NCI-H1436 treated with DMSO at 0.1 percent for 48 hours (cell line): ENCODE results near the gene COCH.
"Not testable (repeated sequence)": the region's sequence is repeated elsewhere in the genome, so short reads cannot be mapped to it uniquely, and the experiment has no call there.

Source experiments
- DNase-seq: peaks from one replicate; lab custom pipeline; 2025; lab: John Stamatoyannopoulos, UW

COCH gene

DNA sequence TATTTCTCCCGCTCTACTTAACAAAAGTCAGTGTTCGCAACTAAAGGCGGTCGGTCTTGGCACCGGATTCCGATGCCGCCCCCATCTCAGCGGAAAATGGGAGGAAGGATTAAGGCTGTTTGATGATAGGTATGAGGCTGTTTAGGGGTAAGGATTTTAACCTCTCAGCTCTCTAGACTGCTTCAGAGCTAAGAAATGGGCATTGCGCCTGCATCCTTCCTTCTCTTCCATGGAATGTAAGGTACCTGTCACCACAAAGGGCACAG, 1.4 kb downstream of the COCH start:
- no peak for DNase-seq

DNA sequence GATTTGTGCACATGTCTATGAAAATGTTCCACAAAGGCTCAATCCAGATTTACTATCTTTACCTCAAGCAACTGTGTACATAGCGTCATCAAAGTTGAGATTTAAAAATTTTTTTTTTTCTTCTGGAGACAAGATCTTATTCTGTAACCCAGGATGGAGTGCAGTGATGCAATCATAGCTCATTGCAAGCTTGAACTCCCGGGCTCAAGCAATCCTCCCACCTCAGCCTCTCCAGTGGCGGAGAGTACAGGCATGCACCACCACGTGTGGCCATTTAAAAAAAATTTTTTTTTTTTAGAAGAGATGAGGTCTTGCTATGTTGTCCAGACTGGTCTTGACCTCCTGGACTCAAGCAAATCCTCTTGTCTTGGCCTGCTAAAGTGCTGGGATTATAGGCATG, 2.3 kb downstream of the COCH start:
- no peak for DNase-seq

DNA sequence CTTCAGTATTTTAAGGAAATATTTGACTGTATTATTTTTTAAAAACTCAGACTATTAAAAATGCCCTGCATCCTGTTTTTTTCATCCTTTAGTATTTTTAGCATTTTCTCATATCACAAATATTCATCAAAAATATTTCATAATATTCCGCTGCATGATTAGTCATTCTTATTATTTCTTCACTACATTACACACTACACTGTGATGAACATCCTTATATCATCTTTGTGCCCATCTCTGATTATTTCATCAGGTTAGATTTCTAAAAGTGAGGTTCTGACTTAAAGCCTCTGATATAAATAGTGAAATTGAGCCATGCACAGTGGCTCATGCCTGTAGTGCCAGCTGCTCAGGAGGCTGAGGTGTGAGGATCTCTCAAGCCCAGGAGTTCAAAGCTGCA, 8.1 kb downstream of the COCH start:
- no peak for DNase-seq

DNA sequence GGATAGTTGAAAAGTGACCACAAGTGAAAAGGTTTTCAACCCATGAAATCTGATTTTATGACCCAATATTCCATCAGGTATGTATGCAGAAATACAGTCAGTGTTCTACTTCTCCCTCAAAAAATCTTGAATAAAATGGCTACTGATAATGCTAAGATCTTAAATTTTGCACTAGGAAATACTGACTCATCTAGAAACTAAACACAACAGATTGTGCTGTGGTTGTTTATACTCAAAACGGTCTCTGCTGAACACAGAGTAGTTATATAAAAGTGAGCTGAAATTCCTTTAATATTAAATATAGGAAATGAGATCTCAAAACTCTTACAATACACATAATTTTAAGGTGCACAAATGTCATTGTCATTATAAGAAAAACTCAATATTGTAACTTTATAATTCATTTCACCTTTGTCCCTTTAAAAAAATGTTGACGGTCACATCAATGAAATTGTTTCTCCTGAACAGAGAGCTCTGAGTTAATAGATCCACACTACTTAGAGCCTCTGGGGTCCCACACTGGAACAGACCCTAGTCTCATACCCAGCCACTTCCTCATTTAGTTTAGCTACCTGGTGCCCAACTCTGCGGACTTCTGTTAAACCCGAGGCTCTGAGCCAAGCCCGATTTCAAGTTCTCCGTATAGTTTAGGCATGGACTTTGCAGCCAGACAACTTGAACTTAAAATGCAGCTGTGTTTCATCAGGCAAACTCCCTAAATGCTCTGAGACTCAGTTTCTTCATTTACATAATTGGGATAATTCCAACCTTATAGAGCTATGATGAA, 9.3 kb downstream of the COCH start:
- DNase-seq, result no peak

DNA sequence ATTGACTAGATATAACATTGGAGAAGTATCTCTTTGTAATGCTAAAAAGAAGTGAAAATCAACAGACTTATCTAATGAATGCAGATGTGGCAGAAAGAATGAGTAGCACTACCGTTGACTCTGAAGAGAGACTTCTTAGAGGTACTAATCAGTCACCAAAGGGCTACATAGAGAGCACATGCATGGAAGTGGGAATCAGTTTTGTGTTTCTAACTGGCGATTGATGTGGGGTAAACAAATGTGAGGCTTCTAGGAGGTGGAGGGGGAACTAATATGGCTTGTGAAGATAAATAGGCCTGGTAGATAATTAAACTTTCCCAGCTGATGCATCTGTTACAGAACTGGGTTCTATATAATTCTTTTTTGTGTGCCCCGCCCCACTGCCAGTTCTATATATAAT, 10.5 kb downstream of the COCH start:
- no peak for DNase-seq

DNA sequence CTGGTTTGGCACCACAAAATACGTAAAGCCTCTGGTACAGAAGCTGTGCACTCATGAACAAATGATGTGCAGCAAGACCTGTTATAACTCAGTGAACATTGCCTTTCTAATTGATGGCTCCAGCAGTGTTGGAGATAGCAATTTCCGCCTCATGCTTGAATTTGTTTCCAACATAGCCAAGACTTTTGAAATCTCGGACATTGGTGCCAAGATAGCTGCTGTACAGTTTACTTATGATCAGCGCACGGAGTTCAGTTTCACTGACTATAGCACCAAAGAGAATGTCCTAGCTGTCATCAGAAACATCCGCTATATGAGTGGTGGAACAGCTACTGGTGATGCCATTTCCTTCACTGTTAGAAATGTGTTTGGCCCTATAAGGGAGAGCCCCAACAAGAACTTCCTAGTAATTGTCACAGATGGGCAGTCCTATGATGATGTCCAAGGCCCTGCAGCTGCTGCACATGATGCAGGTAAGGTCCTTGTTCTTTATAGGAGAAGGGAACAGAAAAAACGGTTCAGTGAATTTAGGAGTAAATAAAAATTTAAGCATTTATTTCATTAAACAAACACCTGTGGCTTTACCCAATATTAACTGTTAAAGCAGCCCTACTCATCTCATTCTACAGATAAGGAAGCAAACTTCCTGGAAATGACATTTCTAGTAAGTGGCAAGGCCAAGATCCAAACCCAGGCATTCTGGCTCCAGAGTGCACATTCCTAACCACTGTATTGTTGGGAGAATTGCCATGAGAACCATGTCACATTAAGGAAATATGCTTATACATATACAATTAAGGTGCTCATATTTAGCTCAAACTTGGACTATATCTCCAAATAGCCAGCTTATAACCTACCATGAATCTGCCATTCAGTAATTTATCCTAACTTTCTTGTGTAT, 11.7 kb downstream of the COCH start:
- no peak for DNase-seq

DNA sequence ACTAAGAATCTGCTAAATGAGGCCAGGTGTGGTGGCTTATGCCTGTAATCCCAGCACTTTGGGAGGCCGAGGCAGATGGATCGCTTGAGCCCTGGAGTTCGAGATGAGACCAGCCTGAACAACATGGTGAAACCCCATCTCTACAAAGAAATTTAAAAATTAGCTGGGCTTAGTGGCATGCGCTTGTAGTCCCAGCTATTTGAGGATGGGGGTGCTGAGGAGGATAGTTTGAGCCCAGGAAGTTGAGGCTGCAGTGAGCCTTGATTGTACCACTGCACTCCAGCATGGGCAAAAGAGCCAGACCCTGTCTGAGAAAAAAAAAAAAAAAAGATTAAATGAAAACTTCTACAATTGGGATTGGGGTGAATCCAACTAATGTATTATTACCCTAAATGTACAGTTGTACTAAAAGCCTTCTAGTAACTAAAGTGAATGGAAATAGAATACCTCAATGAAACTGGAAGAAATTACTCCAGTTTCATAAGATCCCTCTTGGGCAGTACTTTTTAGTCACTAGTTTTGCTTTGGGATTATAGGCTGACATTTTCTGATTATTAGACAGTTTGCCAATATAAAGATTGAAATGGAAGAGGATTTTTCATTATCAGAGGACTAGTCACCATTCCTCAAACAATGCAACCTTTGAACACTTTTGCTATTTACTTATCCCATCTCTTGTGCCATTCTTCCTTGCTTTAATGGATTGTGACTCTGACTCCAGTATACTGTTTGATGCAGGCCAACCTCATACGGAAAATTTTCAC, 14.3 kb downstream of the COCH start:
- no peak for DNase-seq

DNA sequence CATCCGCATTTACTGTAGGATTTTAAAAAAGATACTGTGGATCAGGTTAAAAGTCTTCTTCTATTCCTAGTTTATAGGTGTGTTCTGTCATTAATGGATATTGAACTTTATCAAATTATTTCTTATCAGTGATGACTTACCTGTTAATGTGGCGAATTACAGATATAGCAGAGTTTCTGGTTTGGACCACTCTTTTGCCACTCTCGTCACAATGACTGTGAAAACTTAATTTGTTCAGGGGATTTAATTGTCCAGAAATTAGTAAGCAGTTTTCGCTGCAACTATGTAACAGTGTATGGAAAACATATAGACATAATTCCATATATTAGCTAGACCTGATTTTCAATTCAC, 14.9 kb downstream of the COCH start:
- no peak for DNase-seq

DNA sequence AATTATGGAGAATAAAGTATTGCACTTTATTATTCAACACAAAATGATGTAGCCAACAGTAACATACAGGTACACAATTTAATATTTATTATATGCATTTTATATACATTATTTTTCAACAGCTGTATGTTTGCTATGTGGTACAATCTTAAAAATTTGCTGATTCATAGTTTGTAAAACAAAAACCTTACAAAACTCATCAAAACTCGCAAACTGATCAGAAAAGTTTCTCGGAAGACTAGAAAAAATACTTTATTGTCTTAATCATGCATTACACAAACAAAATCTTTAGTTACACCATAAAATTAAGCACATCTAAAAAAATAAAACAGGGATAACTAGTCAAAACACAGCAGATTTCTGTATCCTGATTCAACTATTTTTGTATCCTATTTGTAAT, 19.5 kb downstream of the COCH start:
- DNase-seq, result no peak

DNA sequence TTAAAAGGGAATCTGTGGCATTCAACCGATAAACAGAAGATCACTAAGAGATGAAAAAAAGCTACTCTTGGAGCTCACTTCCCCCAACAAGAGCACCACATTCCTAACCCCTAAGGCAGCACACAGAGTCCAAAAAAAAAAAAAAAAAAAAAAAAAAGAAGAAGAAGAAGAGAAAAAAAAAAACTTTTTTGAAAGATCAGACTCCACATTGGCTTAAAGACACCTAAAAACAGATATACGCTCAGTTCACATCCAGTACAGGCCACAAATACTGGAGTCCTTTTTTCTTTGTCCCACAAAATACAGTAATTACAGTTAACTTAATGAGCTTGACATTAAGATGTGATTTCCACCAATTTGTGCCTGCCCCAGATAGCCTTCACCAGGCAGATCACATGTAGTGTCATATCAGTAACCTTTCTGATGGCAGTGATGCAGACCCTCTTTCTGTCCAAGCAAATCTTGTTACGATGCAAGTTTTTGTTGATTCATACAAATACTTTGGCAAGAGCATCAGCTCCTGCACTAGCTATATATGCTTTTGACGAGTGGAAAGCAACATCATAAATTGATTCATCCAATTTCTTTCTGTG, 20.7 kb downstream of the COCH start:
- DNase-seq, result no peak

DNA sequence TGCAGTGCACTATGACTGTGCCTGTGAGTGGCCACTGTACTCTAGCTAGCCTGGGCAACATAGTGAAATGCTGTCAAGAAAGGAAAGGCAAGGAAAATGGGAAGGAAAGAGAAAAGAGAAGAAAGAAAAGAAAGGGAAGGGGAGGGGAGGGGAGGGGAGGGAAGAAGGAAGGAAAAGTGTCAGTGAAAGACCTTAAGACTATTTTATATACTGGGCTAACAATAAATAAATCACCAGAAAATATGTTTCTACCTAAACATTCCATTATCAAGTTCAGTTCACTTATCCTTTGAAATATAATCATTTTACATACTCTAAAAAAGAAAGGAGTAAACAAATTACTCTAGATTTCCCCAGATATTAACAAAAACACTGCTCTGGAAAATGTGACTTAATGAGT, 22.1 kb downstream of the COCH start:
- no peak for DNase-seq

DNA sequence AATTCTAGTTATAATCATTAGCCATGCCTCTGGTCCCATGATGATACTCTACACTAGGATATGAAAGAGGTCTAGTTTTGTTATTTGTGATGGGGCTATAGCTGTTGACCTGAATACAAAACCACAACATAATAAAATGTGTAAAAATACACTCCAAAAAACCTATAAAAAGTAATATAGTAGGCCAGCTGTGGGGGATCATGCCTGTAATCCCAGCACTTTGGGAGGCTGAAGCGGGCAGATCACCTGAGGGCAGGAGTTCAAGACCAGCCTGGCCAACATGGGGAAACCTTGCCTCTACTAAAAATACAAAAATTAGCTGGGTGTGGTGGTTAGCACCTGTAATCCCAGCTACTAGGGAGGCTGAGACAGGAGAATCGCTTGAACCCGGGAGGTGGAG, 22.8 kb downstream of the COCH start:
- not testable (repeated sequence) for DNase-seq

DNA sequence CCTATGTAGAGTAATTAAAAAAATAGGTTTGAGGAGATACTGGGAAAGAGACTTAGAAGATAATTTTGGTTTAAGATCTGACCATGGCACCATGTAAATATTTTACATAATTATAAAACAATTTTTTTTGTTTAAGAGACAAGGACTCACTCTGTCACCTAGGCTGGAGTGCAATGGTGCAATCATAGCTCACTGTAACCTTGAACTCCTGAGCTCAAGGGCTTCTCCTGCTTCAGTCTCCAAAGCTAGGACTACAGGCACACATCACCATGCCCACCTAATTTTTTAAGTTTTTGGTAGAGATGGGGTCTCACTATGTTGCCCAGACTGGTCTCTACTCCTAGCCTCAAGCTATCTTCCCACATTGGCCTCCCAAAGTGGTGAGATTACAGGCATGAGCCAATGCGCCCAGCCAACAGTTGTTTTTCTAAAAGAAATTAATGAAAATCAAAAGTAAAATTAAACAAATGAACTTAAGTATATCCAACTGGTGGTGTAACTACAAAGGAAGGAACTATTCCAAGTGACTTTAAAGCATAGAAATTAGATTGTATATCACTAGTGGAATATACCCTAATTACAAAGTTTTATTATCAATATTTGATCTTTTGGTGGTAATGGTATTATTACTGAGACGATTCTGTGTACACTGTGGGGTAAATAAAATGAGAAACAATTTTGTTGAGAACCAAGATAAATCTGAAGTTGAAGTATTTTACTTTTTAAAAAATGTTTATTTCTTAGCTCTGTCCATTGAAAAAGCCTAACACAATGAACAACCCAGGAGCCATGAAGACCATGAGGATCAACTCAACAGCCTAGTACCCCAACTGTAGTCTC, 29.1 kb downstream of the COCH start:
- no peak for DNase-seq

DNA sequence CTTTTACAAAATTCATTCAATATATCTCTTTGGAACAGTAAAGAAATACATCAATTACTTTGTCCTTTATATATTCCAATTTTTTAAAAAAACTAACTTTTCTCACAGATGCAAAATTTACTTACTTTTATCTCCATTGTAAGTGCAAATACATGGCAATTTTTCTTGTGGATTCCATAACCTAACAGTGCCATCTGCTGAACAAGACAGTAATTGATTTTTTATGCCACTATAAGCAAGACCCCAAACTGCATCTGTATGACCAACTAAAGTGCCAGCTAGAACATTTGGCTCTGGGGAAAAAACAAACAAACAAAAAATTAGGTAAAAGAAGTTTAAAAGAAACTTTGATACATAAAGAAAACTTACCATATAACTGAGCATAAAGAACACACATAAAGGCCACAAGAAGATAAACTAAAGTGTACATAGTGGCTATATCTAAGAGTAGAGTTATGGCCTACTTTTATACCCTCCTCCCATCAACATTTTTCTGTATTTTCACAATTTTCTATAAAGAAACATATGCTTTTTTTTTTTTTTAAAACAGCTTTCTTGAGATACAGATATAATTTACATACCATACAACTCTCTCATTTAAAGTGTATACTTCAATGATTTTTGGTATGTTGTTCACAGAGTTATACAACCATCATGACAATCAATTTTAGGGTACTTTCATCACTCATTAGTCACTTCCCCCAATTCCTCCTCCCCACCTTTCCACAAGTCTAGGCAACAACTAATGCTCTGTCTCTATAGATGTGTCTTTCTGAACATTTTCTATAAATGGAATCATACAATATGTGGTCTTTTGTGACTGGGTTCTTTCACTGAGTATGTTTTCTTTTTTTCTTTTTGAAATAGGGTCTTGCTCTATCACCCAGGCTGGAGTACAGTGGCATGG, 32.6 kb downstream of the COCH start:
- no peak for DNase-seq

DNA sequence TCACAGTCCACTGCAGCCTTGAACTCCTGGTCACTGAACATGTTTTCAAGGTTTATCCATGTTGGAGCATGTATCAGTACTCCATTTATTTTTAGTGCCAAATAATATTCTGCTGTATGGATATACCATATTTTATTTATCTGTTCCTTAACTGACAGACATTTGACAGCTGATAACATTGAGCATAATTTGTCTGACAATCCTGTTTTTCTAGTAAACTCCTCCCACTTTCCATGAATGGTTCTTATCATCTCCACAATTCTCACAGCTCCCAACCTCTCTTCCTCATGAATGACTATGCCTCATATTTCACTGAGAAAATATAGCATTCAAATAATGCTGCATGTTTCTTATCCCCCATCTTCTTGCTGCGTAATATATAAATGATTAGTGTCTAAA, 33.3 kb downstream of the COCH start:
- no peak for DNase-seq

DNA sequence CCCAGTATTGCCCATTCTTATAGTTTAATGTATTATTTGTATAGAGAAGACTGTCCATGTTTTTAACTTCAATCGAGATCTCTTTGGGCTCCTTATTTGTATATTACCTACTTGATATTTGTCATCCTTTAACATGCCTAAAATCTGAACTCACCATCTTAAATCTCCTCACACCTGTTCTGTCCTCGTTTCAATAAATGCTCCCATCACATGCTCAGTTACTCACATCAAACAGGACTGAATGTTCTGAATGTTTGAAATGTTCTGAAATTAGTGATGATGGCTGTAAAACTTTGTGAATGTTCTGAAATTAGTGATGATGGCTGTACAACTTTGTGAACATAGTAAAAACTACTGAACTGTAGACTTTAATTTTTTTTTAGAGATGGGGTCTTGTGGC, 34.5 kb downstream of the COCH start:
- DNase-seq, result no peak

DNA sequence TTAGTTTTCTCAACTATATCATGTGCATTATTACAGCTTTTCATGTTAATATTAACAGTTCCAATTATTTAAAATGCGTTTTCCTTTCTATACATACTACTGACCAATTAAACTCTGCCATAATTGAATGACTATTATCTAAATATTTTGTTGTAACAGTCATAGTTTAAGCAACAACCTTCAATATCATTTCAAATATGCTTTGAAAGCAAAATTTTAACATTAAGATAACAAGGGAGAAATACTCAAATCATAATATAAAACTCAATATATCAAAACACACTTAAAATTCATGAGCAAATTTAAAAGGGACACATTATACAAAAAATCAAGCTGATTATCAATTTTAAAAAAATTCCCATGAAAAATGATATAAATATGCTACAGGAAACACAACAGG, 40.5 kb downstream of the COCH start:
- no peak for DNase-seq

DNA sequence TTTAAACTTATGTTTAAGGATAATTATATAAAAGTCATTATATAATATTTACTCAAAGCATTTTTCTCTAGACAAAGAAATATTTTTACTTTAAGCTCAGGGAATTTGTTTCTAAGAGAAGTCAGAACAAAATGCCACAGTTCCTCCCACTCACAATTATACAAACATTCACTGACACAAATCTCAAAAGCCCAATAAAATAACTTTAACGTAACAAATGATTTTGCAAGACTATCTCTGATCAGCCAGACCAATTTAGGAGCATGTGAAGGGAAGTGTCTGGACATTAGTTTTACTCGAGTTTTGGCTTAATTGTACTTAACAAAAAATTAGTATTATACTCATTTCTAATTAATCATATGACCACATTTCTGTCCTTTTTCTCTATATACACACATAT, 41.2 kb downstream of the COCH start:
- DNase-seq, result no peak

DNA sequence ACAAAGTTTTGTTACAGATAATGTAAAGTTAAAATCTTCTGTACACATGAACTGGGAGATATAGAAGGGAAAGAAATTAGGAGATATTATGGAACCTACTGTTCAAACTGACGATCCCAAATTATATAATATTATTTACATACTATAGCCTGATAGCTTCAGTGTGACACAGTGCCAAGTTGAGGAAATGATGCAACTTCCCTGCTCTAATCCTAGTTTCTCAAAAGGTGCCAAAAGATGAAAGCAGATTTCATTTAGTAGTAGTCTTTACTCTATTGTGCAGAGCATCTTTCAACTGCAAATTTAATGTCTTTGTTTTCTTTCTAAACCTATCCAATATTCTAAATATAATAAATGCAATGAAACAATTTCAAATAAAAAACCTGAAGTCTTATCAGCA, 46.9 kb downstream of the COCH start:
- no peak for DNase-seq

DNA sequence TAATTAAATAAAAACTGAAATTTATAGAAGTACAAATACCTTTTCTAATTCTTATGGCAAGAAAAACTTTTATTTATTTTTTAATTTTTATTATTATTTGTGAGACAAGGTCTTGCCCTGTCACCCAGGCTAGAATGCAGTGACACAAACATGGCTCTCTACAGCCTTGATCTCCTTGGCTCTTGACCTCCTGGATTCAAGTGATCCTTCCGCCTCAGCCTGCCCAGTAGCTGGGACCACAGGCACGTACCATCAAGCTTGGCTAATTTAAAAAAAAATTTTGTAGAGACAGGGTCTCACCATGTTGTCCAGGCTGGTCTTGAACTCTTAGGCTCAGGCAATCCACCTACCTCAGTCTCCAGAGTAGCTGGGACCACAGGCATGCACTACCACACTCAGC, 47.4 kb downstream of the COCH start:
- no peak for DNase-seq

DNA sequence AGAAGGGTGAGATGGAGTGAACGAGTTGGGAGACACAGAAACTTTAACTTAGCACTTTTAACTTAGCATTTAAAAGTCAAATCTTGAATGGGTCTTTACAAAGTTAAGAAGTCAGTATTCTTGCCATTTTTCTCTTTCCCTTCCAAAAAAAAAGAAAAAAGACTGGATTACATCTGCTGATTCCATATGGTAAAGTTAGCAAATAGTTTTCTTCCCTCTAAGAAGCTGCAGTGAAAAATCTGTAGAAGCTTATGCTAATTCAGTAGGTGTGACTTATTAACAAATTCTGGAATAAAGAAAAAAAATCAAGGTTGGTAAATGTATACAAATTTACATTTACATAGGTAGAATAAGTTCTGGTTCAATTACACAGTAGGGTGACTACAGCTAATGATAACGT, 50.9 kb downstream of the COCH start:
- DNase-seq, result no peak
